Liver (tissue), 3 donors: ENCODE measurements around the gene ERBB4.

Source experiments
- CTCF ChIP-seq: fragments of 150-350 bp; IDR thresholded peaks from 2 replicates; pipeline ENCODE4 v1.5.1; 2017; ENCODE audit warnings: improper control_type of control experiment, low read depth, low read length; ENCODE audit not compliant: missing input control
- EGR1 ChIP-seq, 2 donors: IDR thresholded peaks; 2 replicates each; pipeline ENCODE4 v1.6.1; 2016 to 2018; ENCODE audit warnings: antibody characterized with exemption in 2 of 2, low read depth in 2 of 2
- HNF4A ChIP-seq, 2 donors: conservative IDR thresholded peaks; 2 replicates each; pipeline ENCODE4 v1.6.1; 2016; ENCODE audit warnings: antibody characterized with exemption in 2 of 2, mild to moderate bottlenecking in 2 of 2
- JUND ChIP-seq, 2 donors: IDR thresholded peaks; 2 replicates each; pipeline ENCODE4 v1.6.1; 2016; ENCODE audit warnings: antibody characterized with exemption in 2 of 2
- MAX ChIP-seq: IDR thresholded peaks from 2 replicates; pipeline ENCODE4 v1.6.1; 2016; ENCODE audit warnings: antibody characterized with exemption
- REST ChIP-seq: IDR thresholded peaks from 2 replicates; pipeline ENCODE4 v1.6.1; 2016; ENCODE audit warnings: antibody characterized with exemption, mild to moderate bottlenecking
- RXRA ChIP-seq, 2 donors: IDR thresholded peaks; 2 replicates each; pipeline ENCODE4 v1.6.1; 2017 to 2018; ENCODE audit warnings: antibody characterized with exemption in 2 of 2, mild to moderate bottlenecking in 1 of 2
- SP1 ChIP-seq: IDR thresholded peaks from 2 replicates; pipeline ENCODE4 v1.6.1; 2018; ENCODE audit warnings: antibody characterized with exemption, mild to moderate bottlenecking
- TAF1 ChIP-seq: conservative IDR thresholded peaks from 2 replicates; pipeline ENCODE4 v1.6.1; 2016; ENCODE audit warnings: antibody characterized with exemption, mild to moderate bottlenecking
- YY1 ChIP-seq: IDR thresholded peaks from 2 replicates; pipeline ENCODE4 v1.6.1; 2016; ENCODE audit warnings: antibody characterized with exemption, mild to moderate bottlenecking
- donor health status: healthy.
- donor health status: healthy.

GRCh38 chr2:212024040-212024439, 514.6 kb downstream of the ERBB4 start:
- no peak for TF ChIP-seq CTCF
- TF ChIP-seq MAX: no peak
- no peak for TF ChIP-seq YY1
- no peak for TF ChIP-seq REST
- TF ChIP-seq TAF1: no peak
- no peak for TF ChIP-seq SP1
- TF ChIP-seq HNF4A (conservative IDR thresholded peaks at IDR 0.05): no peak
- TF ChIP-seq EGR1 (IDR thresholded peaks at IDR 0.05; ENCODE audit: low read depth in 2 of 2): no peak
- TF ChIP-seq RXRA (IDR thresholded peaks at IDR 0.05): no peak
- no peak for TF ChIP-seq JUND (IDR thresholded peaks at IDR 0.05)
